K562 (cell line): Measurements from ENCODE around the gene INTS4. TPM values are rescaled to one million over a fixed set of nuclear protein-coding genes. Genes with fewer than 3 reads are reported as not detected.
A peak's percentile ranks its signal among the peaks of the same experiment; 100 is the strongest.

Experiments used
- ARNT ChIP-seq, 2 experiments: fragments of 450-650 bp; IDR thresholded peaks; 2 replicates each; pipeline ENCODE4 v1.6.1; 2016; ENCODE audit warnings: mild to moderate bottlenecking in 1 of 2
- ASH1L ChIP-seq: fragments of 450-650 bp; IDR thresholded peaks from 2 replicates; pipeline ENCODE4 v1.6.1; 2018; ENCODE audit warnings: borderline replicate concordance, mild to moderate bottlenecking, low read depth; ENCODE audit not compliant: partially characterized antibody
- CREB3 ChIP-seq: fragments of 450-650 bp; conservative IDR thresholded peaks from 2 replicates; pipeline ENCODE4 v1.6.1; 2016; ENCODE audit warnings: missing genetic modification characterization, low read depth, mild to moderate bottlenecking, missing compliant biosample characterization, moderate library complexity
- CXXC5 ChIP-seq: fragments of 250-450 bp; sonication (Bioruptor Pico); IDR thresholded peaks from 2 replicates; pipeline ENCODE4 v1.8.0; 2022; ENCODE audit warnings: inconsistent platforms, mild to moderate bottlenecking, moderate library complexity
- DPF2 ChIP-seq: fragments of 450-650 bp; IDR thresholded peaks from 2 replicates; pipeline ENCODE4 v1.6.1; 2016
- GABPB1 ChIP-seq: sonication (generic); formaldehyde crosslinking; IDR thresholded peaks from 2 replicates; pipeline ENCODE4 v1.8.0; 2022; ENCODE audit warnings: mild to moderate bottlenecking, missing genetic modification reagents
- HES1 ChIP-seq: fragments of 450-650 bp; IDR thresholded peaks from 2 replicates; pipeline ENCODE4 v1.6.1; 2016; ENCODE audit warnings: low read depth, mild to moderate bottlenecking, moderate library complexity
- HSF4 ChIP-seq: fragments of 250-450 bp; sonication (Bioruptor Pico); IDR thresholded peaks from 2 replicates; pipeline ENCODE4 v2.1.2; 2022; ENCODE audit warnings: mild to moderate bottlenecking, moderate library complexity, borderline replicate concordance
- KHSRP ChIP-seq: fragments of 450-650 bp; IDR thresholded peaks from 2 replicates; pipeline ENCODE4 v1.6.1; 2017
- LEF1 ChIP-seq: fragments of 450-650 bp; IDR thresholded peaks from 2 replicates; pipeline ENCODE4 v1.6.1; 2016; ENCODE audit warnings: mild to moderate bottlenecking
- MCM2 ChIP-seq: fragments of 450-650 bp; IDR thresholded peaks from 2 replicates; pipeline ENCODE4 v1.6.1; 2017; ENCODE audit warnings: low read depth, mild to moderate bottlenecking
- MCM3 ChIP-seq: fragments of 450-650 bp; IDR thresholded peaks from 2 replicates; pipeline ENCODE4 v1.6.1; 2016
- MIER1 ChIP-seq: fragments of 450-650 bp; IDR thresholded peaks from 2 replicates; pipeline ENCODE4 v1.6.1; 2016; ENCODE audit warnings: antibody characterized with exemption, mild to moderate bottlenecking, low read depth
- MNT ChIP-seq, 2 experiments: fragments of 450-650 bp; conservative IDR thresholded peaks; 2 replicates each; pipeline ENCODE4 v1.6.1; 2017; ENCODE audit warnings: mild to moderate bottlenecking in 2 of 2, moderate library complexity in 2 of 2
- NCOA4 ChIP-seq: fragments of 450-650 bp; IDR thresholded peaks from 2 replicates; pipeline ENCODE4 v1.6.1; 2018; ENCODE audit warnings: mild to moderate bottlenecking; ENCODE audit not compliant: partially characterized antibody
- SNIP1 ChIP-seq: fragments of 450-650 bp; IDR thresholded peaks from 2 replicates; pipeline ENCODE4 v1.7.1; 2017; ENCODE audit warnings: low read depth, mild to moderate bottlenecking
- SRSF7 ChIP-seq: fragments of 200-400 bp; formaldehyde crosslinking; optimal IDR thresholded peaks from 2 replicates; pipeline ENCODE3; 2017; ENCODE audit warnings: mild to moderate bottlenecking, low read depth, low read length
- UBTF ChIP-seq, 2 experiments: IDR thresholded peaks; 2 replicates each; pipeline ENCODE4 v1.6.1; 2012; ENCODE audit warnings: improper control_type of control experiment in 2 of 2, low read depth in 2 of 2, low read length in 2 of 2, borderline replicate concordance in 1 of 2
- ZBTB5 ChIP-seq: fragments of 450-650 bp; IDR thresholded peaks from 2 replicates; pipeline ENCODE4 v1.6.1; 2017; ENCODE audit warnings: antibody characterized with exemption
- ZNF324 ChIP-seq: fragments of 250-450 bp; sonication (Bioruptor Pico); IDR thresholded peaks from 2 replicates; pipeline ENCODE4 v1.4.0; 2020; ENCODE audit warnings: mild to moderate bottlenecking
- ZNF785 ChIP-seq: fragments of 250-450 bp; sonication (Bioruptor Pico); IDR thresholded peaks from 2 replicates; pipeline ENCODE4 v1.4.0; 2020; ENCODE audit warnings: mild to moderate bottlenecking
- polyA plus RNA-seq, 8 experiments: library from polyadenylated mRNA; depleted of rRNA in 4 of 8; stranded (reverse) in 5 of 8; unstranded in 3 of 8; fragments of >200 nt; fragmentation: Nextera tagmentation in 2 of 8; fragmentation: Illumina TruSeq in 1 of 8; extraction: Ambion mirVana in 2 of 8; extraction: Trizol in 1 of 8; gene quantifications; 2 replicates each; pipeline versions ENCODE4 v1.2.1 to v1.2.3, GENCODE V29; 2011 to 2014; ENCODE audit warnings: inconsistent platforms in 1 of 8, missing spikeins in 1 of 8
- total RNA-seq, 7 experiments: library from RNA; depleted of rRNA in 6 of 7; stranded (reverse); fragments of >200 nt in 6 of 7; fragmentation: Illumina TruSeq in 2 of 7; extraction: Trizol in 2 of 7; gene quantifications; 2 replicates each; pipeline versions ENCODE4 v1.2.1 to v1.2.3, GENCODE V29; 2011 to 2021; ENCODE audit warnings: low replicate concordance in 1 of 7

Gene INTS4
- total and polyA plus RNA-seq, 9 of the 15 experiments (the other 6 are each of a cell fraction or from before 2014, with no cell fraction given) = 28.4 to 53.4 (median 44.5) TPM

GRCh38 chr11:78039919-78040671 is 45.6 kb upstream of the INTS4 start (continued):
- TF ChIP-seq MCM3 = peak; percentile 75; the same call in 1 of the 2 replicates
- 0 out of 2 replicates have a peak, but pooled peaks have one; percentile 20 for TF ChIP-seq ZBTB5
- TF ChIP-seq NCOA4 = peak; percentile 83
- TF ChIP-seq LEF1 = peak; percentile 50; the same call in 1 of the 2 replicates
- 0 out of 4 replicates have a peak, but pooled peaks of 1 of the 2 experiments have one; percentile 63 for TF ChIP-seq UBTF (IDR thresholded peaks at IDR 0.05; ENCODE audit: borderline replicate concordance in 1 of 2, low read depth in 2 of 2, low read length in 2 of 2)
- no peak for TF ChIP-seq SRSF7
- peak; percentile 87 for TF ChIP-seq DPF2
- TF ChIP-seq CXXC5 (CRISPR knock-in tag) = peak; percentile 46
- TF ChIP-seq ZNF785 (CRISPR knock-in tag) = no peak
- TF ChIP-seq HSF4 (CRISPR knock-in tag) = no peak
- TF ChIP-seq KHSRP = no peak
- TF ChIP-seq SNIP1 = peak; percentile 62; the same call in 1 of the 2 replicates
- peak in 1 of 2 experiments; percentile 82; a peak in 3 of 4 replicates for TF ChIP-seq ARNT (IDR thresholded peaks at IDR 0.05)
- TF ChIP-seq MIER1 = 0 out of 2 replicates have a peak, but pooled peaks have one; percentile 55
- TF ChIP-seq MNT (conservative IDR thresholded peaks at IDR 0.05) = peak in 1 of 2 experiments; percentile 48; a peak in 2 of 4 replicates
- peak; percentile 83 for TF ChIP-seq CREB3 (tag)
- peak; percentile 63 for TF ChIP-seq ASH1L
- TF ChIP-seq HES1 = peak; percentile 19; the same call in 1 of the 2 replicates
- no peak for TF ChIP-seq ZNF324 (CRISPR knock-in tag)
- TF ChIP-seq MCM2 = no peak
- TF ChIP-seq GABPB1 (CRISPR knock-in tag) = peak; percentile 48; the same call in 1 of the 2 replicates
